Measurements from ENCODE around the gene PHACTR2. TPM values are rescaled to one million over a fixed set of nuclear protein-coding genes. Genes with fewer than 3 reads are reported as not detected.

The PHACTR2 gene
- total RNA-seq, 1 experiment from 2014 or later = 27.6 TPM

- Histone ChIP-seq H3K9ac (ENCODE audit: low read length) (no peak overlapping the region), H3K4me2 (ENCODE audit: low read length) (no peak overlapping the region), H3K79me2 (ENCODE audit: insufficient read depth, low read length) (peaks cover 31% of the 10 kb centered on the region), H3K4me1 (ENCODE audit: control insufficient read depth in 1 of 2, insufficient read depth in 2 of 2, low read length in 2 of 2) (no peaks in the 10 kb centered on the region), H3K27ac (ENCODE audit: low read depth, low read length) (no peak overlapping the region), H3K9me3 (ENCODE audit: control insufficient read depth in 1 of 2, insufficient read depth in 1 of 2, low read depth in 1 of 2, low read length in 2 of 2) (no peaks in the 10 kb centered on the region), H3K4me3 (replicated peaks in 1 of 2; ENCODE audit: low read depth in 1 of 2, low read length in 2 of 2) (no peak overlapping the region), H3K9me2 (ENCODE audit: insufficient read depth) (no peaks in the 10 kb centered on the region), H4K20me1 (ENCODE audit: insufficient read depth) (0 out of 2 replicates have a peak, but pooled peaks cover 7% of the 10 kb centered on the region), H2AFZ (ENCODE audit: low read depth, low read length, poor library complexity, severe bottlenecking) (no peak overlapping the region), H3K36me3 (ENCODE audit: control insufficient read depth in 1 of 2, insufficient read depth in 2 of 2, low read length in 2 of 2) (peaks cover 47 to 55% of the 10 kb centered on the region in 2 experiments; a peak in 3 of 4 replicates), H3K27me3 (ENCODE audit: insufficient read depth, low read length) (no peaks in the 10 kb centered on the region)
- DNase-seq (ENCODE audit: low read depth, low spot score) (no peak), ATAC-seq (no peak)
- no TSS peak for BruUV-seq (replicated peaks)
- intact Hi-C loops (cut with micrococcal nuclease) = no loop called here
- CTCF ChIA-PET = no interaction called here
- TF ChIP-seq JUND (IDR thresholded peaks at IDR 0.05) = no peak
- POLR2A ChIA-PET = interaction anchor here (1.0 kb wide), 1 partner anchor 11 kb away, joined by 5 read pairs; no protein-coding TSS in a partner anchor
- RAD21 ChIA-PET (ENCODE audit: low non-redundant PET in 1 of 2, low total read pairs in 2 of 2, uncharacterized antibody in 2 of 2, unreplicated experiment in 2 of 2) = no interaction called here
Measured at GRCh38 chr6:143859891-143860660, 182.3 kb downstream of the PHACTR2 start.

GRCh38 chr6:143863771-143864170 lies 186.0 kb downstream of the PHACTR2 start:
- Histone ChIP-seq H3K36me3 (ENCODE audit: control insufficient read depth in 1 of 2, insufficient read depth in 2 of 2, low read length in 2 of 2) (peaks cover 20 to 35% of the 10 kb centered on the region in 2 experiments; a peak in 3 of 4 replicates), H3K27me3 (ENCODE audit: insufficient read depth, low read length) (no peaks in the 10 kb centered on the region), H3K9me3 (ENCODE audit: control insufficient read depth in 1 of 2, insufficient read depth in 1 of 2, low read depth in 1 of 2, low read length in 2 of 2) (no peaks in the 10 kb centered on the region), H2AFZ (ENCODE audit: low read depth, low read length, poor library complexity, severe bottlenecking) (no peak overlapping the region), H3K79me2 (ENCODE audit: insufficient read depth, low read length) (no peaks in the 10 kb centered on the region), H3K4me1 (ENCODE audit: control insufficient read depth in 1 of 2, insufficient read depth in 2 of 2, low read length in 2 of 2) (no peaks in the 10 kb centered on the region), H3K27ac (ENCODE audit: low read depth, low read length) (no peak overlapping the region), H4K20me1 (ENCODE audit: insufficient read depth) (0 out of 2 replicates have a peak, but pooled peaks cover 7% of the 10 kb centered on the region), H3K9me2 (ENCODE audit: insufficient read depth) (no peaks in the 10 kb centered on the region), H3K9ac (ENCODE audit: low read length) (no peak overlapping the region), H3K4me3 (replicated peaks in 1 of 2; ENCODE audit: low read depth in 1 of 2, low read length in 2 of 2) (no peak overlapping the region), H3K4me2 (ENCODE audit: low read length) (no peak overlapping the region)
- ChIA-PET RAD21 (ENCODE audit: low non-redundant PET in 1 of 2, low total read pairs in 2 of 2, uncharacterized antibody in 2 of 2, unreplicated experiment in 2 of 2) (no interaction called here), CTCF (interaction anchor here (1.0 kb wide), 1 partner anchor 288 kb away, joined by 3 read pairs; no protein-coding TSS in a partner anchor), POLR2A (interaction anchor here (1.7 kb wide), 1 partner anchor 20 kb away, joined by 6 read pairs; the partner anchor contains the start of gene LTV1)
- intact Hi-C loops (cut with micrococcal nuclease) = no loop called here
- BruUV-seq (replicated peaks) = no TSS peak
- no peak for ATAC-seq
- TF ChIP-seq RAD21 (IDR thresholded peaks at IDR 0.05; ENCODE audit: low read depth) = no peak
- no peak for TF ChIP-seq MAX (IDR thresholded peaks at IDR 0.05)
- no peak for TF ChIP-seq ATF3 (IDR thresholded peaks at IDR 0.05)
- no peak for TF ChIP-seq EZH2phosphoT487 (IDR thresholded peaks at IDR 0.05; ENCODE audit: borderline replicate concordance)
- TF ChIP-seq EZH2 (IDR thresholded peaks at IDR 0.05) = no peak
- TF ChIP-seq CEBPB (IDR thresholded peaks at IDR 0.05; ENCODE audit: low read depth) = no peak
- no peak for TF ChIP-seq REST (IDR thresholded peaks at IDR 0.05; ENCODE audit: low read depth)
- TF ChIP-seq POLR2A (IDR thresholded peaks at IDR 0.05; ENCODE audit: borderline replicate concordance, extremely low read depth, insufficient read depth, insufficient read length) = no peak
- no peak for TF ChIP-seq JUND (IDR thresholded peaks at IDR 0.05)
- no peak for DNase-seq (ENCODE audit: low read depth, low spot score)
